Activated CD8-positive, alpha-beta T cell treated with anti-CD3 and anti-CD28 coated beads, Interleukin-2, amount 10 ng/mL, durations not matched to agents 7 days and 5 days (primary cell): ENCODE measurements around the gene EEF1AKMT4. TPM values are rescaled to one million over a fixed set of nuclear protein-coding genes. Genes with fewer than 3 reads are reported as not detected.

Experiments used
- ATAC-seq: fragments of 150-1000 bp; cut with Tn5 transposase; one replicate; pipeline ENCODE4 v1.10.0; 2021; ENCODE audit warnings: moderate library complexity
- CTCF ChIA-PET: fragments of 350-600 bp; sonication (Branson Sonifier 250); formaldehyde crosslinking; loops from one replicate; lab custom pipeline; 2021; ENCODE audit warnings: antibody characterized with exemption; lab: Charles Lee
- POLR2A ChIA-PET: fragments of 350-600 bp; sonication (Branson Sonifier 250); formaldehyde crosslinking; loops from one replicate; lab custom pipeline; 2021; ENCODE audit warnings: antibody characterized with exemption; lab: Charles Lee
- DNase-seq: peaks from one replicate; pipeline ENCODE4 v3.0.0-alpha.2; 2020
- H3K27ac Mint-ChIP-seq: one replicate; pipeline ENCODE4 v1.8.0; 2021; ENCODE audit warnings: mild to moderate bottlenecking, mixed read lengths
- H3K27me3 Mint-ChIP-seq: one replicate; pipeline ENCODE4 v1.8.0; 2021; ENCODE audit warnings: low read depth, mixed read lengths
- H3K36me3 Mint-ChIP-seq: one replicate; pipeline ENCODE4 v1.8.0; 2021; ENCODE audit warnings: low read depth, mixed read lengths
- H3K4me1 Mint-ChIP-seq: one replicate; pipeline ENCODE4 v1.8.0; 2021; ENCODE audit warnings: low read depth, mixed read lengths
- H3K4me3 Mint-ChIP-seq: one replicate; pipeline ENCODE4 v1.8.0; 2021; ENCODE audit warnings: mild to moderate bottlenecking, mixed read lengths
- H3K9me3 Mint-ChIP-seq: one replicate; pipeline ENCODE4 v1.8.0; 2022; ENCODE audit warnings: mixed read lengths; ENCODE audit not compliant: insufficient read depth
- microRNA-seq: library from miRNA; unstranded; fragments of <30 nt; microRNA quantifications from one replicate; pipeline ENCODE4 v1.2.0, GENCODE V29; 2022
- total RNA-seq, 2 experiments: library from RNA; stranded (reverse); gene quantifications; one replicate each; pipeline ENCODE4 v1.2.3, GENCODE V29; 2021

The EEF1AKMT4 gene
- total RNA-seq, 2 experiments from 2014 or later = 4.5 to 4.7 TPM

- Mint-ChIP-seq H3K27ac (no peak overlapping the region), H3K9me3 (no peaks in the 10 kb centered on the region), H3K36me3 (peaks cover 61% of the 10 kb centered on the region), H3K4me1 (no peaks in the 10 kb centered on the region), H3K27me3 (no peaks in the 10 kb centered on the region), H3K4me3 (no peak overlapping the region)
- POLR2A ChIA-PET = no interaction called here
- CTCF ChIA-PET = no interaction called here
- no peak for DNase-seq
- no peak for ATAC-seq
Observed at GRCh38 chr3:184307915-184308314, 58.4 kb downstream of the EEF1AKMT4 start.

Small RNA genes lying within 50 kb of the gene (microRNA-seq; reads per million reads assigned to microRNA genes)
- gene MIR1224 = 2.3 reads per million

Other genes starting within 250 kb of the EEF1AKMT4 start
- 10 to 100 TPM; 16.7 to 19.6 TPM for gene ABCC5, start 231.8 kb upstream of the EEF1AKMT4 start, total RNA-seq
- gene HTR3D, start 217.9 kb upstream of the EEF1AKMT4 start, total RNA-seq = not detected
- not detected for gene HTR3C, start 196.6 kb upstream of the EEF1AKMT4 start, total RNA-seq
- not detected for gene HTR3E, start 152.6 kb upstream of the EEF1AKMT4 start, total RNA-seq
- gene EIF2B5, start 114.3 kb upstream of the EEF1AKMT4 start, total RNA-seq = 10 to 100 TPM; 55.1 to 55.4 TPM
- 10 to 100 TPM; 31.2 to 32.6 TPM for gene DVL3, start 94.3 kb upstream of the EEF1AKMT4 start, total RNA-seq
- 100 to 1,000 TPM; 228 to 231 TPM for gene AP2M1, start 74.8 kb upstream of the EEF1AKMT4 start, total RNA-seq
- gene ABCF3, start 63.5 kb upstream of the EEF1AKMT4 start, total RNA-seq = 10 to 100 TPM; 56.6 to 57.8 TPM
- not detected for gene VWA5B2, start 20.1 kb upstream of the EEF1AKMT4 start, total RNA-seq
- gene ALG3, start 710 bp upstream of the EEF1AKMT4 start, total RNA-seq = 10 to 100 TPM; 38.1 to 43.8 TPM
- not detected for gene CAMK2N2, start 11.9 kb downstream of the EEF1AKMT4 start, total RNA-seq
- not detected for gene ECE2, start 26.4 kb downstream of the EEF1AKMT4 start, total RNA-seq
- 100 to 1,000 TPM; 207 to 209 TPM for gene PSMD2, start 49.6 kb downstream of the EEF1AKMT4 start, total RNA-seq
- 100 to 1,000 TPM; 339 to 348 TPM for gene EIF4G1, start 64.9 kb downstream of the EEF1AKMT4 start, total RNA-seq
- gene FAM131A, start 87.9 kb downstream of the EEF1AKMT4 start, total RNA-seq = 1 to 10 TPM; 3.1 to 3.2 TPM
- gene CLCN2, start 111.9 kb downstream of the EEF1AKMT4 start, total RNA-seq = 1 to 10 TPM; 4.7 to 4.8 TPM
- gene POLR2H, start 112.0 kb downstream of the EEF1AKMT4 start, total RNA-seq = 100 to 1,000 TPM; 101 to 103 TPM
- gene THPO, start 128.5 kb downstream of the EEF1AKMT4 start, total RNA-seq = not detected
- gene CHRD, start 130.4 kb downstream of the EEF1AKMT4 start, total RNA-seq = not detected